ENCODE results near the gene ABO.

DNA sequence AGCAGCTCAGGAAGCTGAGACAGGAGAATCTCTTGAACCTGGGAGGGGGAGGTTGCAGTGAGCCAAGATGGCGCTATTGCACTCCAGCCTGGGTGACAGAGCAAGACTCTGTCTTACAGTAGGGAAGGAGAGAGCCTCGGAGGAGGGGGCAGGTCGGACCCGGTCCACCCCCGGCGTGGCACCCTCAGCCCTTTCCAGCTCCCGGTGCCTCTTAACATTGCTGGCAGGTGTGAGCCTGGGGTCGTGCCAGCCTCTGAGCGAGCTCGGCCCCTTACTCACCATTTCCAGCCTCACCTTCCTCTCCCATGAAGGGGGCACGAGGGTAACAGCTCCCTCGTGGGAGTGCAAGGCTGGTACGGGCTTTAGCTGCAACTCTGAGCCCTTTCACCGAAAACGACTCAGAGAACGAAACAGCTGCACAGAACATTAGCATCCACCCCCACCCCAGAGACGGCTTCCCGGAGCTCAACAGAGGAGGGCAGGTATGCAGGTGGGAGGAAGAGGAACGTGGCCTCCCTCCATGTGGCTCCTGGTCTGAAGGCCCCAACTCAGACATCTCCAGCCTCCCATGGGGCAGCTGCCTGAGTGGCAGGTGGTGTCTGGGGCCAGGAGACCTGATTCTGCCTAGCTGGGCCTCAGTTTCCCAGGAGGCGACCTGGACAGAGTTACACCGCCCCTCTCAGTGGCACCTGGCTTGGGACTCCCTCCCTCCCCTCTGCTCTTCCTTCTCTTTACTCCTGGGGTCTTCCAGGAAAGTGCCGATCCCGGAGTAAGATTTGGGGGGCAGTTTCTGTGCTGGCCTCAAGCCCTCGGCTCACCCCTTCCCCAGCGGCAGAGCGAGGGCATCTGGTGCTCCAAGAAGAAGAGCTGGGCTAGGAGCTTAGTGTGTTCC lies 28.5 kb upstream of the ABO start:
- TF ChIP-seq CTCF (IDR thresholded peaks at IDR 0.05) (no peak), POLR2A (IDR thresholded peaks at IDR 0.05) (no peak), POLR2AphosphoS5 (IDR thresholded peaks at IDR 0.05) (no peak)
